HTERT RPE-1 (cell line): Measurements from ENCODE around the gene AGO4.
"Not testable (repeated sequence)": the region's sequence is repeated elsewhere in the genome, so short reads cannot be mapped to it uniquely, and the experiment has no call there.

ENCODE experiments used
- in situ Hi-C: fragments of 300-500 bp; cut with MboI; formaldehyde crosslinking; loops from 4 replicates; pipeline ENCODE4 v1.14.3; 2020; ENCODE audit warnings: low sequenced_read_pairs

The AGO4 gene

DNA sequence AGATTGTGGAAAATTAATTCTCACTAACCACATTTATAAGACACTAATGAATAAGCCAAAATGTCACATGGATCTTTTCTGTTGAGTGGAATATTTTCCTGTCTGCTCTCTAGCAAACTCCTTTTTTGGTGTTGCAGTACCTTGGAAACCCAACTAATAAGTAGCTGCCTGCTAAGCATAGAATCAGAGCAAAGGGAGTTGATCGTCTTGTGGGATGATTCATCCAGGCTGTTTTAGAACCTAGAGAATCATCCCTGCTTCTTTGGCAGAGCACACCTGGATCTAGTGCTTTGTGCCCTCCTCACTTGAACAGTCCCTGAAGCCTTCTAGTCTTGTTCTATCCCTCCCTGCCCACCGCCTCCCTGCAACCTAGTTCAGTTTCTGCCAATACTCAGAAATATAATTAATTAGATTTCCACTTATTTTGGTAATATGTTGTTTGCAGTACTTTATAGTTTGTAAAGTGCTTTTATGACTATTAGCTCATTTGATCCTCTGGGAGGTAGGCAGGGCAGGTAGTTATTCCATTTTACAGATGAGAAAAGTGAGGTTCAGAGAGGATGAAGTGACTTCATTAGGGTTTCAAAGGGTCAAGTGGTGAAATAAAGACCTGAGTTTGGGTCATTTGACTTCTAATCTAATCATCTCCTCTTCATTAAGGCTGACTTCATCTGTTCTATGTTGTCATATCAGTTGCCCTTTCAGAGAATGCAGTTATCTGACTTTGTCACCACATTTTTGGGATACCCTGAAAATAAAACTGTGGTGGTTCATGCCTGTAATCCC is 2.5 kb downstream of the AGO4 start:
- in situ Hi-C loops: no loop called here

- in situ Hi-C loops: not testable (repeated sequence)
Measured at GRCh38 chr1:35812754-35813153, 4.9 kb downstream of the AGO4 start.

DNA sequence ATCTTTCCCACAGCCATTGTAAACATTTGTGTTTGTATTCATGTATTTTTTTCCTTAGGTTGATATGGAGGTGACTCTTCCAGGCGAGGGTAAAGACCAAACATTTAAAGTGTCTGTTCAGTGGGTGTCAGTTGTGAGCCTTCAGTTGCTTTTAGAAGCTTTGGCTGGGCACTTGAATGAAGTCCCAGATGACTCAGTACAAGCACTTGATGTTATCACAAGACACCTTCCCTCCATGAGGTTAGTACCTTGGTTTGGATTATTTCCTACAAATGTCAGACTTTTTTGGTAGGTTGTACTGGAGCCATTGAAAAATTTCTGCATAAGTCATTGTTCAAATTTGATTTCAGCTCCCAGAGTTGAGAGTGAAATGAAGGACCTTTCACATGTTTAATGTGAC is 17.4 kb downstream of the AGO4 start:
- in situ Hi-C loops: no loop called here

- in situ Hi-C loops: no loop called here
Measured at GRCh38 chr1:35832276-35832905, 24.6 kb downstream of the AGO4 start.

- in situ Hi-C loops: no loop called here
Measured at GRCh38 chr1:35833395-35833794, 25.6 kb downstream of the AGO4 start.

GRCh38 chr1:35834218-35834617 is 26.4 kb downstream of the AGO4 start:
- in situ Hi-C loops: no loop called here

DNA sequence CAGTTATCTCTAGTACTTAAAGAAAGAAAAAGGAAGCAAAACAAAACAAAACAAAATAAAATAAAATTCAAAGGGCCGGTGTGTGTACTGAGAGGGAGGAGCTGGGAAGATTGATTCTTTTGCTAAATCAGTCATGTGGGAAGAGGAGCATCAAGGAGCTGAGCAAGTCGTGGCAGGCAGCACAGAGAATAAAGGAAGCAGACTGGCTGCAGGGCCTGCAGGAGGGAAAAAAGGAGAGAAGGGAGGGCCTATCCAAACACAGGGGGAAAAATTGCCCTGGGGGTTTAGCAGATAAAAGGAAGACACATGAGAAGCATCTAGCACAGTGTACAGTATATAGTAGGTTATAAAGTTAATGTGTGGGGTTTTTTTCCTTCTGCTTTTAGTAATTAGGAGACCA is 27.6 kb downstream of the AGO4 start:
- in situ Hi-C loops: no loop called here

- in situ Hi-C loops: no loop called here
Measured at GRCh38 chr1:35836734-35837133, 28.9 kb downstream of the AGO4 start.

- in situ Hi-C loops: no loop called here
Measured at GRCh38 chr1:35838693-35839245, 31.0 kb downstream of the AGO4 start.

- in situ Hi-C loops: no loop called here
Measured at GRCh38 chr1:35844826-35845225, 37.0 kb downstream of the AGO4 start.

GRCh38 chr1:35845766-35846165 is 38.0 kb downstream of the AGO4 start:
- in situ Hi-C loops: no loop called here

GRCh38 chr1:35847935-35848565 is 40.2 kb downstream of the AGO4 start:
- in situ Hi-C loops: no loop called here

DNA sequence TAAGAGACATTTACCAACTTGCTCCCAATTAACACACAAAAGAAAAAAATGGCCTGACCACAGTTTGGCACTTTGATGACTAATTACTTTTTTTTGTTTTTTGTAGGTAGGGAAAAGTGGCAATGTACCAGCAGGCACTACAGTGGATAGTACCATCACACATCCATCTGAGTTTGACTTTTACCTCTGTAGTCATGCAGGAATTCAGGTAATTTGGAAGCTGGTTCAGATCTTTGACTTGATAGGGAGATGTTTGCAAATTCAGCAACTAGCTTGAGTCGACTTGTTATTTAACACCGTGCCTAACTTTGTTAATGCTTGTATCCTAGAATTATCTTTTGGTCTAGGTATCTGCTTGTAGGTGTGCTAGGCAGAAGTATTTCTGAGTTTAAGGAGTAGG is 42.2 kb downstream of the AGO4 start:
- in situ Hi-C loops: no loop called here

- in situ Hi-C loops: no loop called here
Measured at GRCh38 chr1:35850716-35851115, 42.9 kb downstream of the AGO4 start.

DNA sequence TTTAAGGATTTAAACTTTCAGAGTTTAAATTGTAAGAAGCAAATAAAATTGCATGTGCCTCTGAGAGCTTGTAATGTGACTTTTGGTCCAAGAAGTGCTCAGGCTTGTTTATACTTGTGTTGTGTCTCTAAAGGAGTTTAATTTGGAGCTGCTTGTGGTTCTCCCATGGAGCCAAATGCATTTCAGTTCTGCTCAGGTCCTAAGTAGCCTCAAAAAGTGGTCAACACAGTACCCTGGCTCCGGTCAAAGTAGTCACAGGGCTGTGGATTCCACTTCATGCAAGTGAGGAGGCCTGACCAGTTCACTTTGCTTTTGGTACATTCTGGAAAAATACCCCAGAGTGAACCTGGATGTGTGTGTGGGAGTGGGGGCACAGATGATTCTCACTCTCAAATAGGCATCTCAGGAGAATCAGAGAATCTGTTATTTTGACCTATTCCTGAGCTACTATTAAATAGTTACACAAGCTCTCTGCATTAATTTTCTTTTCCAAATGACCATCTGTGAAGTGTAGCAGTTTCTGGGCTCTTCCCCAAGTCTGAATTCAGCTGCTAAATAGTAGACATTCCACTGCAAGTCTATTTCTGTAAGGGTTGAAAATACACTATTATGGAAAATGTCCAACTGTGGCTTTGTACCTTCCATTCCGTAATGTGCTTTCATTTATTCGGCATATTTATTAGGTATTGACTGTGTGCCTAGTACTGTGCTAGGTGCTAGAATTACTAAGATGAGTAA is 43.5 kb downstream of the AGO4 start:
- in situ Hi-C loops: no loop called here

GRCh38 chr1:35852241-35852640 is 44.4 kb downstream of the AGO4 start:
- in situ Hi-C loops: no loop called here

DNA sequence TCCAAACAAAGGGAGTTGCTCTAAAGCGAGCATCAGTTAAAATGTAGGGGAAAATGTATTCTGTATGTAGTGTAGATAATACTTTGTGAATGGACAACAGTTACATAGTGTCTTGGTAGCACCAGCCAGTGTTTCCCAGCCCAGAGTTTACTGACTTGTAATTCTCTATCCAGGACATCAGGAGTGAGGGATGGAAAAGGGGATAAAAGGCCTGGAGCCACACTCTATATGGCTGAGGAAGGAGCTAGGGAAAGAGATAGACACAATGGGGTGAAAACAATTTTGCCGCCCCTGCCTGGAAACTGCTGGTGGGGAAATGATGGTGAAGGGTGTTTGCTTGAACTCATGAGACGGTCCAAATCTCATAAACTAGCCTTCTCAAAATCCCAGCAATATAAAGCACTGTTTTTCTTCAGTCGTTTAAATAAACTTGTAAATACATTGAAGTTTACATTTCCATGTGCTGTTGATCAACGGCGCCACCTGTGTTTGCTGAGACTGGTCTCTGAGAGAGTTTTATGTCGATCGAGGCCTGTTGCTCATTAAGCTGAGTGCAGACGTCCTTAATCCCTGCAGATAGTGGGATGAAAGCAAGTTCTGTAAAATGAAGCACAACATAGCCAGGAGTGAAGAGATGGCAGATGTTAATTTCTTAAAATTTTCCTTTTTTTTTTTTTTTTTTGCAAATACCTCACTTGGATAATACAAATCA is 47.3 kb downstream of the AGO4 start:
- in situ Hi-C loops: no loop called here

DNA sequence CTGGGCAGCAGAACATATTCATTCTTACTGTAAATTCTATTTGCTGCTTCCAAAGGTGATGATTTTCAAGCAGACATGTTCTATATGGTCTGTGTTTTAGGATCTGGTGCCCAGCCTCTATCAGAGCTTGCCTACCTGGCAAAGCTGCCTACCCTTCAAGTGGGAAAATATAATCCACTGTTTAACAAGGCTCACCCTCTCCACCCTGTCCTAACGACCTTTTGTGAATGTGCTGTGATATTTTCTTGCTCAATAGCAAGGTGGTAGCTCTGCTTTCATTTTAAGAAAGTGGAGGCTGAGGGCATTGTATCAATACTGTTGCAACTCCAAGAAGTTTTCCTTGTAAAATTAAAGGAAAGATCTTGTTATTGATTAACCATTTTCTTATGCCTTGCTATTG is 49.1 kb downstream of the AGO4 start:
- in situ Hi-C loops: no loop called here

DNA sequence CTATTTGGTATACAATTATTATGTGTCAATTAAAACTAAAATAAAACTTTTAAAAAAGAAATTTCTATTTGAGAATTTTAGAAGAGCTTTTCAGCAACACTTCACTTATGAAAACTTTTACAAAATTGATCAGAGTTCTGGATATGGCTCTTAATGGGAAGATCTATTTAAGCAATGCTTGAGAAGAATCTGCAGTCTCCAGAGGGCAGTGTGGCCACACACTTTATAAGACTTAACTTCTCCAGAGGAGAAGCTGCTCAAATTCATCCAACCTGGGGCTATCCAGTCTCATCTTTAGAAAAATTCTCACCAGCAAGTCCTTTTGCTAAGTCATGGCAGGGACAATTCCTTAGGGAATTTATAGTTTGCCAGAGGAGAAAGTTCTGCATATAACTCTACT is 50.0 kb downstream of the AGO4 start:
- in situ Hi-C loops: no loop called here

DNA sequence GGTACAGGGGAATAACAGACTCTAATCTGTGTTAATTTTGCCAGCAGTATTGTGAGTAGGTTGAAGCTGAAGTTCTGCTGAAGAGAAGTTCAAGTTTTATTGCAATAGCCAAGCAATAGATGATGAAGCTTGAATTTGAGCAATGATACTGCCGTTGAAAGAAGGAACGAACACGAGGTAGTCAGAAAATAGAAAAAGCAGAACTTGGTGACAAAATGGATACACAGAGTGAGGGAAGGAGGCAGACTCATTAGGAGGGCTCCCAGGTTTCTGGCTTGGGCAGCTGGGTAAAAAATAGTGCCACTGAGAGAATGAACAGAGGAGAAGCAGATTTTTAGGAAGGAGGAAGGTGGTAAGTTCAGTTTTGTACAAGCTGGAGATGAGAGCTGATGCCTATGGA is 52.9 kb downstream of the AGO4 start:
- in situ Hi-C loops: no loop called here

DNA sequence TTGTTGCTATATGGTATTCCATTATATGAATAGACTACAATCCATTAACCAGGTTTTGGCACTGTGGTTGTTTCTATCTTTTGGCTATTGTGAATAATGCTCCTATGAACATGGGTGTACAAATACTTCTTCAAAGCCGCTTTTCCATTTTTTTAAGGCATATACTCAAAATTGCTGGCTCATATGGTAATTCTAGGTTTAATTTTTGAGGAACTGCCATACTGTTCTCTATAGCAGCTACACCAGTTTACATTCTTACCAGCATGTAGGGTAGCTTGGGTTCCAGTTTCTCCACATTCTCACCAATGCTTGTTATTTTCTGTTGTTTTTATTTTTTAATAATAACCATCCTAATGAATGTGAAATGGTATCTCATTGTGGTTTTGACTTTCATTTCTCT is 55.3 kb downstream of the AGO4 start:
- in situ Hi-C loops: no loop called here
